Measurements from ENCODE around the gene GOSR1. TPM values are rescaled to one million over a fixed set of nuclear protein-coding genes. Genes with fewer than 3 reads are reported as not detected.
"Not testable (repeated sequence)": the region's sequence is repeated elsewhere in the genome, so short reads cannot be mapped to it uniquely, and the experiment has no call there.

Gene GOSR1
- total RNA-seq, 4 donors from 2014 or later: 28.4 to 62.0 (median 44.6) TPM

DNA sequence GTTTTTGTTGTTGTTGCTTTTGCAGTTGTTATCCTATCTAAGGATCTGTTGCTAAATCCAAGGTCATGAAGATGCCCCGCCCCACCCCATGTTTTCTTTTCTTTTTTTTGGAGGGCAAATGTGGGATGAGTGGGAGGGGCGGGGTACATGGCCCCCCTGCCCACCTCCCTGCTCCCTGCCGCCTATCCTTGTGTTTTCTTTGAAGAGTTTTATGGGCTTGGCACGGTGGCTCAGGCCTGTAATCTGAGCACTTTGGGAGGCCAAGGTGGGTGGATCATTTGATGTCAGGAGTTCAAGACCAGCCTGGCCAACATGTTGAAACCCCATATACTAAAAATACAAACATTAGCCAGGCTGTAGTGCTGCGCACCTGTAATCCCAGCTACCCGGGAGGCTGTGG lies 18.8 kb upstream of the GOSR1 start:
- Histone ChIP-seq H3K9me3 (no peaks in the 10 kb centered on the region), H3K27ac (no peak overlapping the region), H3K36me3 (peaks cover 7 to 89% of the 10 kb centered on the region in 2 donors), H3K4me3 (no peak overlapping the region), H3K27me3 (no peaks in the 10 kb centered on the region), H3K4me1 (no peaks in the 10 kb centered on the region)
- WGBS, 2 donors (ENCODE audit: low coverage in 1 of 2): 73 to 93% methylated on average over 3 to 6 of the region's 6 CpGs
- ATAC-seq: no peak
- TF ChIP-seq POLR2A (IDR thresholded peaks at IDR 0.05): no peak
- TF ChIP-seq POLR2AphosphoS5 (IDR thresholded peaks at IDR 0.05): no peak
- no peak for TF ChIP-seq EP300 (IDR thresholded peaks at IDR 0.05)
- TF ChIP-seq, protein P1, sequence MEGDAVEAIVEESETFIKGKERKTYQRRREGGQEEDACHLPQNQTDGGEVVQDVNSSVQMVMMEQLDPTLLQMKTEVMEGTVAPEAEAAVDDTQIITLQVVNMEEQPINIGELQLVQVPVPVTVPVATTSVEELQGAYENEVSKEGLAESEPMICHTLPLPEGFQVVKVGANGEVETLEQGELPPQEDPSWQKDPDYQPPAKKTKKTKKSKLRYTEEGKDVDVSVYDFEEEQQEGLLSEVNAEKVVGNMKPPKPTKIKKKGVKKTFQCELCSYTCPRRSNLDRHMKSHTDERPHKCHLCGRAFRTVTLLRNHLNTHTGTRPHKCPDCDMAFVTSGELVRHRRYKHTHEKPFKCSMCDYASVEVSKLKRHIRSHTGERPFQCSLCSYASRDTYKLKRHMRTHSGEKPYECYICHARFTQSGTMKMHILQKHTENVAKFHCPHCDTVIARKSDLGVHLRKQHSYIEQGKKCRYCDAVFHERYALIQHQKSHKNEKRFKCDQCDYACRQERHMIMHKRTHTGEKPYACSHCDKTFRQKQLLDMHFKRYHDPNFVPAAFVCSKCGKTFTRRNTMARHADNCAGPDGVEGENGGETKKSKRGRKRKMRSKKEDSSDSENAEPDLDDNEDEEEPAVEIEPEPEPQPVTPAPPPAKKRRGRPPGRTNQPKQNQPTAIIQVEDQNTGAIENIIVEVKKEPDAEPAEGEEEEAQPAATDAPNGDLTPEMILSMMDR (IDR thresholded peaks at IDR 0.05): no peak

DNA sequence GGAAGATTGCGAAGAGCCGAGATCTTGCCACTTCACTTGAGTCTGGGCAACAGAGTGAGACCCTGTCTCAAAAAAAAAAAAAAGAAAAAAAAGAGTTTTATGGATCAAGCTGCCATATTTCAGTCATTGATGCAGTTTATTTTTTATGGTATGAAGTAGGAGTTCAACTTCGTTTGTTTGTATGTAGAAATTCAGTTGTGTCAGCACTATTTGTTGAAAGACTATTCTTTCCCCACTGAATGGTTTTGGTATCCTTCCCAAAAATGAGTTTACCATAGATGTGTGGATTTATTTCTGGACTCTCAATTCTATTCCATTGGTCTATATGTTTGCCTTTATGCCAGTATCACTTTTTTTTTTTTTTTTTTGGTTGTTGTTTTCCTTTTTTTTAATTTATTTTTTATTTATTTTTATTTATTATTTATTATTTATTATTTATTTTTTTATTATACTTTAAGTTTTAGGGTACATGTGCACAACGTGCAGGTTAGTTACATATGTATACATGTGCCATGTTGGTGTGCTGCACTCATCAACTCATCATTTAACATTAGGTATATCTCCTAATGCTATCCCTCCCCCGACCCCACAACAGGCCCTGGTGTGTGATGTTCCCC lies 18.3 kb upstream of the GOSR1 start:
- H3K27me3 ChIP-seq, ATAC-seq, H3K4me1 ChIP-seq, H3K27ac ChIP-seq, H3K9me3 ChIP-seq, H3K4me3 ChIP-seq: not testable (repeated sequence)
- peaks cover 7 to 89% of the 10 kb centered on the region in 2 donors for H3K36me3 ChIP-seq
- WGBS, 2 donors (ENCODE audit: low coverage in 1 of 2): 90 to 91% methylated on average over 1 to 3 of the region's 5 CpGs

DNA sequence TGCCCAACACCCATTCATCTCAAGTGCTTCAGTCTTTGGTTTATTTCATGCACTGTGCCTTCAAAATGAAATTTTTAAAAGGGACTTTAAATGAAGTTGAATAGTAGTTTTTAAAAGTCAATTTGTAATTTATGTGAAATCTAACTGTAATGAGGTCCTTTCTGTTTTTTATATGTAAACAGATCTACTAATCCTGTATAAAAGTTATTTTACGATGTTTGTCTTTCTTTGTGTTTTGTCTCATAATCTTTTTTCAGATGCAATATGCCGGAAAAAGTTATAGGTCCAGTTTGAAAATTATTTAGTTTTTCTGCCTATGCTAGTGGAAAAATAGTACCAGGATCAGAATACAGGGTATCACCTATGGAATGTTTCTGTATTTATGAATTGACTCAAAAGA lies 8.7 kb upstream of the GOSR1 start:
- WGBS, 2 donors (ENCODE audit: low coverage in 1 of 2): 88 to 97% methylated on average over 2 of the region's 2 CpGs
- no peak for ATAC-seq
- H3K4me1 ChIP-seq: peaks cover 0 to 13% (median 0%) of the 10 kb centered on the region in 3 donors
- no peaks in the 10 kb centered on the region for H3K27me3 ChIP-seq
- TF ChIP-seq, protein P1 (IDR thresholded peaks at IDR 0.05): no peak
- no peak overlapping the region for H3K4me3 ChIP-seq
- peaks cover 3 to 34% of the 10 kb centered on the region in 2 donors for H3K36me3 ChIP-seq
- H3K27ac ChIP-seq: no peak overlapping the region
- H3K9me3 ChIP-seq: no peaks in the 10 kb centered on the region

DNA sequence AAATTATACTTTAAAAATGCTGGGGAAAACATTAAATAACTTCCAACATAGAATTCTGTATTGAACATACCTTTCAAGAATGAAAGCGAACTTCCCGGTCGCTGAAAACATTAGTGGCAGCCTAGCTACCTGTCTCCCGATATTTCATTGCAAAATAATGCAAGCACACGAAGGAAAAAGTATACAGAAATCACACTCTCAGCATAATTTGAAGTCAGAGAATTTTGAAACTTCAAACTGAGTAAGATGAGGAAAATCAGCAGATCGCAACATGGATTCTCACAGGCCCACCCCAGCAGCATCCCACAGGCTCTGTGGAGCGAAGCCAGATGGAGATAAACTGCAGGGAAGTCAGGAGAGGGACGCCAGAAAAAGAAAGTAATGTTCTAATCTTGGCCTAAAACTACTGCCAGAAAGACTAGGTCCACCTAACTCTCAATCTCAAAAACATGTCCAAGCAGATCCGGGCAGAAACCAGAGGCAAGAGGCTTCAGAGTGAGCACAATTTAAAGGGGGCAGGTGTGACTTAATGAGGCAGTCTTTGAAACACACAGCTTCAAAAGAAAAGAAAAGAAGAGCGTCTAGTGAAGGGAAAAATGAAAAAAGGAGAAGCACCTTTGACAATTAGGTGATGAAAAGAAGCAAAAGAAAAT lies 4.8 kb upstream of the GOSR1 start:
- WGBS, 2 donors (ENCODE audit: low coverage in 1 of 2): 28 to 40% methylated on average over 4 to 10 of the region's 10 CpGs
- no peak overlapping the region for H3K27ac ChIP-seq

DNA sequence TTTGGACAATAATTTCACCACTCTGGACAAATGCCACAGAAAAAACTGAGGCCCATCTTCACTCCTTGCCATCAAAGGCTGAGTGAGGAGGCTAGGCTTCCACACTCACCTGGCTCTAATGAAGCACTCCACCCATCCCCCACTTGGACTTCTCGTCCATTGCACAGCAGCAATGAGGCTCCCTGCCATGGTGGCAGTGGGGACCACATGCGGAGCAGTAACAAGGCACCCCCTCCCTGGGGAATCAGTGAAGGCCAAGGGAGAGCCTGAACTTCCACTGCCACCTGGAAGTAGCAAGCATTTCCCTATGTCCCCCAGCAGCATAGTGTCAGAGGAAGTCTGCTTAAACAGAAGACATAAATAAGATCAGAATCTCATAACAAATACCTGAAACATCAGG lies 2.0 kb upstream of the GOSR1 start:
- H3K9me3 ChIP-seq: no peaks in the 10 kb centered on the region
- peaks cover 0 to 12% of the 10 kb centered on the region in 2 donors for H3K36me3 ChIP-seq
- TF ChIP-seq EP300 (IDR thresholded peaks at IDR 0.05): no peak
- TF ChIP-seq POLR2AphosphoS5 (IDR thresholded peaks at IDR 0.05): no peak
- TF ChIP-seq POLR2A (IDR thresholded peaks at IDR 0.05): no peak
- TF ChIP-seq, protein P1 (IDR thresholded peaks at IDR 0.05): no peak
- ATAC-seq: no peak
- no peak overlapping the region for H3K27ac ChIP-seq
- WGBS, 2 donors (ENCODE audit: low coverage in 1 of 2): 80% methylated on average over 1 of the region's 2 CpGs; no CpG with 5 or more reads in 1 of the 2 donors
- H3K4me3 ChIP-seq: no peak overlapping the region
- H3K4me1 ChIP-seq: peaks cover 0 to 43% (median 0%) of the 10 kb centered on the region in 3 donors
- H3K27me3 ChIP-seq: no peaks in the 10 kb centered on the region

More for the DNA sequence above, 4.8 kb upstream of the GOSR1 start:
- Histone ChIP-seq H3K27me3 (no peaks in the 10 kb centered on the region), H3K9me3 (no peaks in the 10 kb centered on the region), H3K4me3 (peak overlapping the region in 1 of 2 donors; percentile 0), H3K36me3 (no peaks in the 10 kb centered on the region), H3K4me1 (peaks cover 0 to 22% (median 0%) of the 10 kb centered on the region in 3 donors)
- ATAC-seq: no peak
- no peak for TF ChIP-seq POLR2A (IDR thresholded peaks at IDR 0.05)
- no peak for TF ChIP-seq EP300 (IDR thresholded peaks at IDR 0.05)
- no peak for TF ChIP-seq POLR2AphosphoS5 (IDR thresholded peaks at IDR 0.05)

DNA sequence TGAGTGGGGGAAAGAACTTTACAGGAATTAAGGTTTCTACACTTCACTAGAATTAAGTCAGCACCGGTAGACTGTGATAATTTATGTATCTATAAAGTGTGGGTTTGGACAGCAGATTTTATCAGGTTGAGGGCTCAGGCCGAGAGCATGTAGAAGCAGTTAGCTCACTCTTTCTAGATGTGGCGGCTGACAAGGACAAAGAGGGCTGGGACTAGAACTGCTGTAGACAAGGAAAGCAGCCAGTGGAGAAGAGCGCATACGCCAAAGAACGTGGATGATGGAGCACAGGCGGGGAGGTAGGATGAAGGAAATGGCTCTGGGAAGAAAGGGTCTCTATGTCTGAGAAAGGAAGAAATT lies 504 bp upstream of the GOSR1 start:
- Histone ChIP-seq H3K27ac (peak overlapping the region; percentile 77 to 94 (median 92)), H3K36me3 (peaks cover 0 to 27% of the 10 kb centered on the region in 2 donors), H3K9me3 (no peaks in the 10 kb centered on the region), H3K27me3 (no peaks in the 10 kb centered on the region), H3K4me1 (peaks cover 0 to 43% (median 0%) of the 10 kb centered on the region in 3 donors), H3K4me3 (peak overlapping the region; percentile 70 to 84)
- peak; percentile 14 for ATAC-seq
- 5 to 7% methylated on average over 7 of the region's 7 CpGs for WGBS, 2 donors (ENCODE audit: low coverage in 1 of 2)
- TF ChIP-seq EP300 (IDR thresholded peaks at IDR 0.05): no peak
- TF ChIP-seq POLR2A (IDR thresholded peaks at IDR 0.05): no peak
